ENCODE data around the gene DCAF4.

- TF ChIP-seq HDGF (IDR thresholded peaks at IDR 0.05; ENCODE audit: borderline replicate concordance) (no peak), FOXA1 (IDR thresholded peaks at IDR 0.05) (no peak), L3MBTL2 (conservative IDR thresholded peaks at IDR 0.05) (no peak), SUZ12 (IDR thresholded peaks at IDR 0.05) (no peak), BHLHE40 (IDR thresholded peaks at IDR 0.05; ENCODE audit: borderline replicate concordance) (no peak), FOXM1 (IDR thresholded peaks at IDR 0.05; ENCODE audit: borderline replicate concordance) (no peak), ZNF384 (IDR thresholded peaks at IDR 0.05) (no peak), SP1 (IDR thresholded peaks at IDR 0.05) (no peak), ARNT (IDR thresholded peaks at IDR 0.05) (no peak), FOXK2 (IDR thresholded peaks at IDR 0.05) (no peak), CTBP1 (IDR thresholded peaks at IDR 0.05; ENCODE audit: borderline replicate concordance) (no peak), PKNOX1 (IDR thresholded peaks at IDR 0.05) (no peak), TARDBP (IDR thresholded peaks at IDR 0.05) (no peak), ELF4 (IDR thresholded peaks at IDR 0.05) (no peak)
Measured at GRCh38 chr14:72917094-72917802, 9.0 kb upstream of the DCAF4 start.
